NCI-H1105 treated with DMSO at 0.1 percent for 48 hours (cell line): Measurements from ENCODE around the gene RNPEP.
"Not testable (repeated sequence)": the region's sequence is repeated elsewhere in the genome, so short reads cannot be mapped to it uniquely, and the experiment has no call there.

Experiments
- DNase-seq: peaks from one replicate; lab custom pipeline; 2025; lab: John Stamatoyannopoulos, UW

RNPEP gene, protein sequence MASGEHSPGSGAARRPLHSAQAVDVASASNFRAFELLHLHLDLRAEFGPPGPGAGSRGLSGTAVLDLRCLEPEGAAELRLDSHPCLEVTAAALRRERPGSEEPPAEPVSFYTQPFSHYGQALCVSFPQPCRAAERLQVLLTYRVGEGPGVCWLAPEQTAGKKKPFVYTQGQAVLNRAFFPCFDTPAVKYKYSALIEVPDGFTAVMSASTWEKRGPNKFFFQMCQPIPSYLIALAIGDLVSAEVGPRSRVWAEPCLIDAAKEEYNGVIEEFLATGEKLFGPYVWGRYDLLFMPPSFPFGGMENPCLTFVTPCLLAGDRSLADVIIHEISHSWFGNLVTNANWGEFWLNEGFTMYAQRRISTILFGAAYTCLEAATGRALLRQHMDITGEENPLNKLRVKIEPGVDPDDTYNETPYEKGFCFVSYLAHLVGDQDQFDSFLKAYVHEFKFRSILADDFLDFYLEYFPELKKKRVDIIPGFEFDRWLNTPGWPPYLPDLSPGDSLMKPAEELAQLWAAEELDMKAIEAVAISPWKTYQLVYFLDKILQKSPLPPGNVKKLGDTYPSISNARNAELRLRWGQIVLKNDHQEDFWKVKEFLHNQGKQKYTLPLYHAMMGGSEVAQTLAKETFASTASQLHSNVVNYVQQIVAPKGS

DNA sequence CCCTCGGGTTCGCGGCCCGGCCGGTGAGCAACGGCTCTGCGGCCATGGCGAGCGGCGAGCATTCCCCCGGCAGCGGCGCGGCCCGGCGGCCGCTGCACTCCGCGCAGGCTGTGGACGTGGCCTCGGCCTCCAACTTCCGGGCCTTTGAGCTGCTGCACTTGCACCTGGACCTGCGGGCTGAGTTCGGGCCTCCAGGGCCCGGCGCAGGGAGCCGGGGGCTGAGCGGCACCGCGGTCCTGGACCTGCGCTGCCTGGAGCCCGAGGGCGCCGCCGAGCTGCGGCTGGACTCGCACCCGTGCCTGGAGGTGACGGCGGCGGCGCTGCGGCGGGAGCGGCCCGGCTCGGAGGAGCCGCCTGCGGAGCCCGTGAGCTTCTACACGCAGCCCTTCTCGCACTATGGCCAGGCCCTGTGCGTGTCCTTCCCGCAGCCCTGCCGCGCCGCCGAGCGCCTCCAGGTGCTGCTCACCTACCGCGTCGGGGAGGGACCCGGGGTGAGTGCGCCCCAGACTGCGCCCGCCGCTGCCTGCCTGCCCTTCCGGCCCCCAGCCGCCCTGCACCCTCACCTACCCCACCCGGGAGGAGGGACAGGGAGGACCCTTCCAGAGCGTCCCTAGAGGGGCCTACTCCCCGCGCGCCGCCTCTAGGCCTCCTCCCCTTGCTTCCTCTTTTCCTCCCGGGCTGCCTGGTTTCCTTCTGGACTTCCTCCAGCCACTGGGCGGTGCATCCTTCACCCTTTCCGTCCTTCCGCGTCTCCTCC is at the start of gene RNPEP:
Gene RNPEP (plus strand): TSS at position 26 of the 757 bp plus-strand sequence. CDS start 19 bp downstream, at position 45.
- peak; percentile 46 for DNase-seq

DNA sequence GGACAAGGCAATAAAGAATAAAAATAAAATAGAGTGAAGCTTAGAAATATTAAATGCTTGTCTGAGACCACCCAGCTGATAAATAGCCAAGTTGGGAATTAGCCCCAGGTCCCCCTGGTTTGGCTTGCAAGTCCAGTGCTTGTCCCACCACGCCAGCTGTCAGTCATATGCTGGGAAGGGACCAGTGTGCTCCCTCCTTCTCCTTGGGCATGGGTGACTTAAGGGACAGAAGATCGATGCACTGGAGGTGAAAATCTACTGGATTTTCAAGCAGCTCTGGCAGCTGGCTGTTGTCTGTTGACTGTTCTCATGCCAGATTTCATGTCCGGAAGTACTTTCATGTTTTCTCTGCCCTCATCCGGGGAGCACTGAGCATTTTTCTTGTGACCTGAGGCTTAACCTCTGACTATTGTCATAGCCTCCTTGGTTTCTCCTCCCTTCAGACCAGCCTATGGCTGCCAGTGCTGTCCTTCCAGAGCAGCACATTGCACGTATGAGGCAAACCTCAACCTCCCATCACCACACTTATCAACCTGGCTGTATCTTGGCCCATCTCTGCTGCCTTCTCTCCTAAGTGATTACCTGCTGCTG is 48.5 kb upstream of the RNPEP start:
- DNase-seq: no peak

DNA sequence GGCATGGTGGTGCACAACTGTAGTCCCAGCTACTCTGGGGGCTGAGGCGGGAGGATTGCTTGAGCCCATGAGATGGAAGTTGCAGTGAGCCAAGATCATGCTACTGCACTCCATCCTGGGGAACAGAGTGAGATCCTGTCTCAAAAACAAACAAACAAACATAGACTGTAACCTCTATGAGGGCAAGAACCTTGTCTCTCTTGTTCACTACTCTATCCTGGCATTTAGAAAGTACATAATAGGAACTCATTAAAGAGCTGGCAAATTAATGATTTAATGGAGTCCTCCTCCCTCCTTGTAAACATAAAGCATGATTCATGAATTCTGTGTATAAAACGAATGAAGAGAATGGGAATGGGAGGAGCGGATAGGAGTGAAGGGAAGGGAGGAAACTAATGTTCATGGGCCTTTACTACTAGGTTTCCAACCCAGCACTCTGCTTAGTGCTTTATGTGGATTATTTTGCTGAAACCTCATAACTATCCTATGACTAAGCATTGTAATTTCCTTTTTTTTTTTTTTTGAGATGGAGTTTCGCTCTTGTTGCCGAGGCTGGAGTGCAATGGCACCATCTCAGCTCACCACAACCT is 44.7 kb upstream of the RNPEP start:
- no peak for DNase-seq

DNA sequence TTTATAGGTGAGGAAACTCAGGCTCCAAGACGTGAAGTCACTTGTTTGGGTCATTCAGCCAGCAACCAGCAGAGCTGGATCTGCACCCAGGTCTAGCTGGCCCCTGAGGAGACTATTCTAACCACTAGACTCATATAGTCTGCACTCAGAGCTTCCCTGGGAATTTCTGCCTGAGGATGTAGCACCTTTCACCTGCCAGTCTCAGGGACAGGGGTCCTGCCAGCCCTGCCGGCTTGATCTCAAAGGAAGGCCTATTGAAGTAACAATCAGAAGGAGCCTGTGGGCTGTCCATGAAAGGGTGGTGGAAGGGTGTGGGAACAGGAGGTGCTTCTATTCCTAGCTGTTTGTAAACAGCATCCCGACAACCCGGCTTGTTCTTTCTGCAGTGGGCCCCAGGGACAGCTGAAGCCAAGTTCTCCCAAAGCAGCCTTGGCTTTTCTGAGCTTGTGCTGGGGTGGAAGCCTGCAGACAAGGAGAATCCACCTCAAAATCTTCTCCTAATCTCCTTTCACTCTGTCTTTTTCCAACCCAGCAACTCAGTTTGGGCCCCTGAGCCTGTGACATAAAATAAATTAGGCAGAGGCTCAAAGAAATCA is 43.9 kb upstream of the RNPEP start:
- DNase-seq: no peak

DNA sequence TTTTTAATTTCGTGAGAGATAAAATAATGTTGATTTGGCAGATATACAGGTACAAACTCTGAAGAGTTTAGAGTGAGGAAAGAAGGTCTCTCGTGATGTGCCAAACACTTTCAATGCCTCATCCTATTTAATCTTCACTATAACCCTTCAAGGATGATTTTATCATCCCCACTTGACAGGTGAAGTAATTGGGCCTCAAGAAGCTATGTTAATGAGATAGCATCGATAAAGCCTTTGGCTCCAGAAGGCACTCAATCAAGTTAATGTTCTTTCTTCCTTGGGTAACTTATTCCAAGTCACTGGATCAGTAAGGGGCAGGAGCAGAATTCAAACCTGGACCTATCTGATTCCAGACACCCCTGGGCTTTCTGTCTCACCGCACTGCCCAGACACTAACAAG is 43.3 kb upstream of the RNPEP start:
- no peak for DNase-seq

DNA sequence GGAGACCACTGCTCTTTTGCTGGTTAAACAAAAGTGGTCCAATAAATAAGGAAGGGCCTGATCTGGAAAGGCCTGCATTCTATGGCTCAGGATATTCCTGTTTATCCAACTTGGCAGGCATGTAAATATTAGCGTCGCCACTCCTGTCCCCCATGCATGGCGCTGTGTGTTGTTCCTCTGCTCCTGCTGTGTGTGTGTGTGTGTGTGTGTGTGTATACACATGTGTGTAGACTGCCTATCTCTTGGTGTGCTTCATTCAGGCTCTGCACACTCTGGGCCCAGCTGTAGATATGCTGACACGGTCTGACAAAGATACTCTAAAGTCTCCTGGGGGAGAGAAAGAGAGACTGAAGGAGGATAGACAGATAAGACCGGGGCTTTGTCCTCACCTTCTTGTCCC is 42.9 kb upstream of the RNPEP start:
- DNase-seq: no peak

DNA sequence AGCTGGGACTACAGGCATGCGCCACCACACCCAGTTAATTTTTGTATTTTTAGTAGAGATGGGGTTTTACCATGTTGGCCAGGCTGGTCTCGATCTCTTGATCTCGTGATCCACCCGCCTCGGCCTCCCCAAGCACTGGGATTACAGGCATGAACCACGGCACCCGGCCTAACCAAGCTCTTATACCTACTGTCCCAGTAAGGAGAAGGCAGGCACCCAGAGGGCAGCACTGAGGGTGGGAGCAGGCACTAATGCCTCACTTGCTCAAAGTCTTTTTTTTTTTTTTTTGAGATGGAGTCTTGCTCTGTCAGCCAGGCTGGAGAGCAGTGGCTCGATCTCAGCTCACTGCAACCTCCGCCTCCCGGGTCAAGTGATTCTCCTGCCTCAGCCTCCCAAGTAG is 42.1 kb upstream of the RNPEP start:
- DNase-seq: not testable (repeated sequence)

DNA sequence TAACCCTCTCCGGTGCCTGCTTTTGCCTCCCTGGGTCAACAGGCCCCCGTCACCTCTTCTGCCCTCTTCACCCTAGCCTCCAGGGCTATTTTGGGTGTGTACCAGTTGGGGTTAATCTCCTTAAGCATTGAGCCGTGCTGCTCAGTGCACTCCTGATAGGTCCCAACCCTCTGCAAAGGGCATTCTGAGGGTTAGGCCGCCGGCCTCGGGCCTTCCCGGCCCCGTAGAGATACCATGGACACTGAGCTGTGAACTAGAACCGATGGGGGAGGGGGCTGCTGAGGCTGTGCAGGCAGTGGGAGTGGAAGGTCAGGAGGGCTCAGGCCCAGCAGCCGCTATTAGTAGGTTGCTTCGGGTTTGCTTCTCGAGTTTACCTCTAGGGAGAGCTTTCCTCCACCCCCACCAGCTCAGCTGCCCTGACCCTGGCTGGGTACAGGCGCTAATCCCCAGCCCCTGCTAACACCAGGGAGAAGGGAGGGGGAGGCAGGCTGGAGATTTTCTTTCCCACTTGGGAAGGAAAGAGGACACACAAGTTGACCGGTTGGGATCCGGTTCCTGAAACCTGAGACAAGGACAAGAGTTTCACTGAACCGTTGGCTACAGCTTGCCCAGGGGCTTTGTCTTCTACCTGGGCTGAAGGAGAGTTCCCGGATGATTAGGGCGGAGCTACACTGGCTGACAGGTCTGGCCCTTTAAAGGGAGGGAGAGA is 40.9 kb upstream of the RNPEP start:
- no peak for DNase-seq

DNA sequence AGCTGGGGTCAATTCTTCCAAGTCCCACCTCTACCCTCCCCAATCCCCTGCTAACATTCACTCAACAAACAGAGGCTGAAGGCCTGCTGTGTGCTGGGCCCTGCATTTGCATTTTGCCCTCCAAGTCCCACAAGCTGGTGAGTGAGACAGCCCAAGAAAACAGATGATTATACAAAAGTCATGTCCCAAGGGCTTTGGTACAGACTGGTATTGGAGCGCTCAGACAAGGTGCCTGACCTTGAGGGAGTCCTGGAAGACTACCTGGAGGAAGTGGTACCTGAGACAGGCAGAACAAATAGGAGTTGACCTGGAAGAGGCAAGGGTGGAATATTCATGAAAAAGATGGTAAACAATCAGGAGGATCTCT is 40.3 kb upstream of the RNPEP start:
- no peak for DNase-seq

DNA sequence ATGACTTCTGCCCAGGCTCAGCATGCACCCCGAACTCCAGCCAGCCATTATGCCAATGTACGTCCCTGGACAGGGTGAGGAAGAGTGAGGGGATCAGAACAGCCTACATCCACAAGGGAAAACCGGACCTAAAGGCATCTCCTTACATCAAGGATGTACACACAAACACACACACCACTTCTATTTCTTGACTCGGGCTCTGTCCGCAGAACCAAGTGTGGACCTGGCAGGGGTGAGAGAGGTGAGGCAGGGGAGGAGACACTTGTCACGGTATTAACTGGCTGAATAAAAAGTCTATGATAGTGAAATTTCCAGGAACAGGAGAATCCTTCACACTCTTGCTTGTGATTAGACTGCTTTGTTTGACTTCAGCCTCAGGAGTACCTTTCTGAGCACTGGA is 38.4 kb upstream of the RNPEP start:
- DNase-seq: no peak

DNA sequence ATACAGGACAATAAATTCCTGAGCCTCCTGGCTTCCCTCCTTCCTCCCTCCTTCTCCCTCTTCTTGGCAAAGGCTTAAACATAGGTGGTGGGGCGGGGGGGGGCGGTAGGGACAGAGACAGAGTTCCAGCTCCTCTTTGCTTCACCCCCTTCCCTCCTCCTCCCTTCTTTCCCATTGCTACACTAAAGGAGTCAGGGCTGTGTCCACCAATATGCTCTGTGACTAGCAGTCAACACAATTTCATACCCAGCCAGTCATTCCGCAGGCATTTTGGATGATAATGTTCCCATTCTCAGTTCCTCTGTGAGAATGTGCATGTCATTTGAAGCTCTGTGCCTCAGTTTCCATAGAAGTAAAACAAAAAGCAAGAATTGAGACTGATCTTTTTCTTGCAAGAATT is 37.8 kb upstream of the RNPEP start:
- DNase-seq: no peak

DNA sequence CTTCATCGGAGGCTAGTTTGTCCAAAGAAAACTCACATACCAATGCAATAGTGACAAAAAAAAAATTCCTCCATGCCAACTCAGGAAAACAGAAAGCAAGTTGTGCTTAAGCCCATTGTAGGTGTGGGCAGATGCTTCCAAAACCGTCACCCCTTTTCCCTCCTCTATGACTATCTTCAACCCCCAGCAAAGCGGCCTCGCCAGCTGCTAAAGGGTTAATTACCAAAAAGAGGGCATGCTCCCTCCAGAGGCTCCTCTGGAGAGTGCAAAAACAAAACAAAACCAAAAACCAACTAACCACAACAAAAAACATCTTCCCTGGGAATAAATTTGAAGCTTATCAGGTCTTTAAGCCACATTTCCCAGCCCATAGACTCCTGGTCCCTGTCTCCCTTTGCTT is 37.3 kb upstream of the RNPEP start:
- DNase-seq: no peak

DNA sequence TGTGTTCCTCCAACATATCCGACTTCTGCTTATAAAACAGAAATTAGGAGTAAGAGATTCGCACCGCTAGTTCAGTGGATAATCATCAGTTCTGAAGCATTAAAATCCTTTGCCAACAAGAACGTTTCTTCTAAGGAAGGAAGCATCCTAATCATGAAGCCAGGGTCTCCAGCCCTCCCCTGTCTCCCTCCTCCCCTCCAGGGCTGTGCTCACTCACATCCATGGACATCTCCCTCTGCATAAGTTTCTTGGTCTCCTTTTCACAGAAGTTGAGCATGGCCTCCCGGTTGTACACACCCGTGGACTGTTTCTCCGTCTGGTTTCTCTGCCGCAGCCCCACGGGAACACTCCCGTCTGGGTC is 36.6 kb upstream of the RNPEP start:
- no peak for DNase-seq

DNA sequence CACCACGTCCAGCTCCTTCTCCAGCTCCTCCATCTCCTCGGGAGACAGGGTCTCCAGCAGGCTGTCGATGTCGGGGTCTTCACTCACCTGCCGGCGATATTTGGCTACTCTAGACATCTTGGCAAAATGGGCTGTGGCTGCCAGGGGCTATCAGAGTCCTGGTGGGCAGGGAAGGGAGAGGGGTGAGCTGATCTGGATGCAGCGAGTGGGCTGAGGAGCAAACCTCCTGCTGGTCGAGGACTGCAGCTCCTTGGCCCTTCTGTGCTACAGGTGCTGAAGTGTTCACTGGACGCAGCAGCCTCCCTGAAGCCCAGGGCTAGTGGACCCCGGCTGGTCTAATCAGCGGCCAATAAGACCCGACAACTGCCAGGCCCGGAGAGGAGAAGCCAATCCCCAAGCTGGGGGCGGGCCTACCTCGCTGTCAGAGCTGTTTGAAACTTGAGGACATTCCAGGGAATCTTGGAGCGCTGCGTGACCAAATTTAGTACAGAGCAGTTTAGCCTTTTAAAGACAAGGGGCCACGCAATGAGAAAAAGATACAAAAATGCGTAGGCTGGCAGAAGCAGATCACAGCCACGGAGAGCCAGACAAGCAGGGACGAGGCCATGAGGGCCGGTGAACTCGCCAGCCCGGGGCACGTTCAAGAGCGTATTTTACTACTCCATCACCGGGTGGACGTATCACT is 36.1 kb upstream of the RNPEP start, which contains the start of gene LMOD1:
Gene LMOD1 (minus strand): TSS at position 325 of the 685 bp plus-strand sequence. CDS start 208 bp downstream, at position 117.
- peak; percentile 54 for DNase-seq

DNA sequence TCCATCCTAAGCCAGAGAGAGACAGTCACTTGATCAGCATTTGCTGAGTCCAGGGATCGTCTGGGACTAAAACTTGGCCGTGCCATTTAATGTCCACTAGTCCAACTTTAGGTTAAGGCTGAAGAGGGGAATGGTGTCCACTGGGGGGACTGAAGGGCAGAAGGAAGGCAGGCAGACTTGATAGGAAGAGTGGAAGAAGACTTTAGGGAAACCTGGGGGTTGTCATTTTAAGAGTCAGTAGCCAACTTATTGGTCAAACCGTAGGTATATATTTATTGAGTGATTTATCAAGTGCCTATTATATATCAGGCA is 34.8 kb upstream of the RNPEP start:
- no peak for DNase-seq

DNA sequence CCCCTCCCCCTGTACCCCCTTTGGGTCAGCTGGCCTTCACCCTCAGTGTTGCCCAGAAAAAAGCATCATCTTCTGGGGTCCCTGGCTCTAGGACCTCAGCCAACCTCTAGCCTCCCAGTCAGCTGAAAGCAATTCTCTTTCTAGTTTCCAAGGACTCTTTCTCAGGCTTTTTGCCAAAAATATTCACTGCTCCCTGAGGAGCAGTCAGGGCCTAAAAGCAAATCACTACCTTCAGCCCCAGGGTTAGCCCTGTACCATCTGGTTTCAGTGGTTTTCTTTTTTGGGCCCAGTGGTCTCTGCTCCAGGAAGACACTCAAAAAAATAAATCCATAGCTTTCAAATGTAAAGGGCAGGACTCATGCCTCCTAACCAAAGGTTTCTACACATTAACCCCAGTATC is 33.0 kb upstream of the RNPEP start:
- DNase-seq: no peak

DNA sequence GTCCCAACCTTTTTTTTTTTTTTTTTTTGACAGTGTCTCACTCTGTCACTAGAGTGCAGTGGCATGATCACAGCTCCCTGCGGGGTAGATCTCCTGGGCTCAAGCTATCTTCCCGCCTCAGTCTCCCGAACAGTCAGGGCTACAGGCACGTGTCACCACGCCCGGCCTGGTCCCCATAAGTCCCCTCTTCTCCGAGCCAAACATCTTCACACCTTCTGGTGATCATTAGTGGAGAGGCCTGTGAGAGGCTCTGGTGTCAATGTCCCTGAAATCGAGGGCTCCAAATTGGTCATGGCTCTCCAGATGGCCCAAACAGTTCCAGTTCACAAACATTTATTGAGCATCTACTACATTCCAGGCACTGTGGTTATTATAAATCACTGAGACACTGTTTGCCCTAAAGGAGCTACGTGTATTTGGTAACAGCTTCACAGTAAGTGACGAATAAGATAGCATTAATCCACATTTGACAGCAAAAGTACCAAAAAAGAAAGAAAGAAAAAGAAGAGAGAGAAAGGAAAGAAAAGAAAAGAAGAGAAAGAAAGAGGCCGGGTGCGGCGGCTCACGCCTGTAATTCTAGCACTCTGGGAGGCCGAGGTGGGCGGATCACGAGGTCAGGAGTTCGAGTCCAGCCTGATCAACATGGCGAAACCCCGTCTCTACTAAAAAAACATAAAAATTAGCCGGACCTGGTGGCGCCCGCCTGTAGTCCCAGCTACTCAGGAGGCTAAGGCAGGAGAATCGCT is 28.0 kb upstream of the RNPEP start:
- no peak for DNase-seq

DNA sequence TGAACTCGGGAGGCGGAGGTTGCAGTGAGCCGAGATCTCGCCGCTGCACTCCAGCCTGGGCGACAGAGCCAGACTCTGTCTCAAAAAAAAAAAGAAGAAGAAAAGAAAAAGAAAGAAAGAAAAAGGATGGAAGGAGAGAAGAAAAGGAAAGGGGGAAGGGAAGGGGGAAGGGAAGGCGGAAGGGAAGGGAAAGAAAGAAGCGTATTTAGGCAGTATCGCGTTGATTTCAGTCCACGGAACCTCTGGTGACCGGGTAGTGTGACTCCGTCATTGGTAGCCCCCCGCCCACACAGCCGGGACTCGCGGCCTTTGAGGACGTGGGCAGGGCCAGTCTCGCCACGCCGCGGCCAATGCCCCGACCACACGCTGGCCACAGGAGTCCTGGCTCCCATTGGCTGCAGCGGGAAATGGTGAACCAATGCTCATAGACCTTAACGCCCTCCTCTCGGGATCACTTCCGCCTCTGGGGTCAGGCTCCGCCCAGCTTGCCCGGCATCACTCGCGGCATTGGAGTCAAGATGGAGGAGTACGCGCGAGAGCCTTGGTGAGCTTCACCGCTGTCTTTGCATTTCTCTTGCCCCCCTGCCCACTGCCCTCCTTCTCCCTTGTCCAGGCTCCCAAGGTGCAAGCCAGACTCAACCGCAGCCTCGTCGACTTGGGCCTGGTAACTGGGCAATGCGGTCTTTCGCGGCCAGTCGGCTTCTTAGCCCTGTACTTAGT is 27.3 kb upstream of the RNPEP start, which contains the start of gene TIMM17A:
Gene TIMM17A (plus strand): TSS at position 495 of the 720 bp plus-strand sequence. CDS start 24 bp downstream, at position 519.
- DNase-seq: peak; percentile 96

DNA sequence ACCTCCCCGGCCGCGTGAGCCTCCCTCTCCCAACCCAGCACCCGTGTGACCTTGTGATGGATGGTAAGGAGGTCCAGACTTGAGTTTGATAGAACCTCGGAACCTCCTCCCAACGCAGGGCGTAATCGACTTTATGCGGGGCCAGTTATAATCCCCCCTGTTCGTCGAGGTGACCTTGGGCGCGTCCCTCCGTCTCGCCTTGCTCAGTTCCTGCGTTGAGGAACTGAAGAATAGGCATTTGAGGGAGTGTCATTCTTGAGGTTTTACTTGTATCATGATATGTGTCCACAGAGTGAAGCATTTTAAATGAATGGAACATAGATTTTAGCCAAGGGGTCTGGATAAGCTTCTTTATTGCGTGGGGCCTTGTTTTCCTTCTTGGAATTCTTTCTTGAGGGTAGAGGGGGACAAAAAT is 26.7 kb upstream of the RNPEP start:
- DNase-seq: peak; percentile 47
